Measurements from ENCODE around the gene CACNA1C.

The CACNA1C gene

GRCh38 chr12:2653461-2653965 is 600.7 kb downstream of the CACNA1C start:
- no peak for DNase-seq (ENCODE audit: low spot score)
- no peak for TF ChIP-seq CTCF (conservative IDR thresholded peaks at IDR 0.05; ENCODE audit: low read depth)
- no peak overlapping the region for H3K27ac ChIP-seq
- POLR2A ChIA-PET (ENCODE audit: low non-redundant PET) = no interaction called here
- CTCF ChIA-PET = no interaction called here

- ChIA-PET CTCF (no interaction called here), POLR2A (ENCODE audit: low non-redundant PET) (no interaction called here)
- no peak overlapping the region for H3K27ac ChIP-seq
- no peak for TF ChIP-seq CTCF (conservative IDR thresholded peaks at IDR 0.05; ENCODE audit: low read depth)
- DNase-seq (ENCODE audit: low spot score) = no peak
Measured at GRCh38 chr12:2654311-2654710, 601.5 kb downstream of the CACNA1C start.

- no peak overlapping the region for H3K27ac ChIP-seq
- no peak for DNase-seq (ENCODE audit: low spot score)
- CTCF ChIA-PET = no interaction called here
- no peak for TF ChIP-seq CTCF (conservative IDR thresholded peaks at IDR 0.05; ENCODE audit: low read depth)
- POLR2A ChIA-PET (ENCODE audit: low non-redundant PET) = no interaction called here
Measured at GRCh38 chr12:2654741-2655140, 602.0 kb downstream of the CACNA1C start.

- no peak for DNase-seq (ENCODE audit: low spot score)
- POLR2A ChIA-PET (ENCODE audit: low non-redundant PET) = no interaction called here
- CTCF ChIA-PET = no interaction called here
- no peak for TF ChIP-seq CTCF (conservative IDR thresholded peaks at IDR 0.05; ENCODE audit: low read depth)
- no peak overlapping the region for H3K27ac ChIP-seq
Measured at GRCh38 chr12:2662524-2662923, 609.7 kb downstream of the CACNA1C start.

GRCh38 chr12:2664721-2665577 is 612.2 kb downstream of the CACNA1C start:
- CTCF ChIA-PET = no interaction called here

GRCh38 chr12:2666411-2666810 is 613.6 kb downstream of the CACNA1C start:
- ChIA-PET POLR2A (ENCODE audit: low non-redundant PET) (no interaction called here), CTCF (no interaction called here)
- H3K27ac ChIP-seq = no peak overlapping the region
- DNase-seq (ENCODE audit: low spot score) = no peak
- TF ChIP-seq CTCF (conservative IDR thresholded peaks at IDR 0.05; ENCODE audit: low read depth) = no peak

More at GRCh38 chr12:2664721-2665577, 612.2 kb downstream of the CACNA1C start:
- TF ChIP-seq CTCF (conservative IDR thresholded peaks at IDR 0.05; ENCODE audit: low read depth) = no peak
- no peak overlapping the region for H3K27ac ChIP-seq
- DNase-seq (ENCODE audit: low spot score) = no peak
- POLR2A ChIA-PET (ENCODE audit: low non-redundant PET) = no interaction called here

Data from RWPE1 (cell line).